ENCODE data around the gene TNNC2.

- TF ChIP-seq EZH2 (IDR thresholded peaks at IDR 0.05; ENCODE audit: insufficient read depth, poor library complexity, severe bottlenecking) (no peak), EZH2phosphoT487 (IDR thresholded peaks at IDR 0.05; ENCODE audit: insufficient read depth, low read depth) (no peak)
Observed at GRCh38 chr20:45848969-45849582, 22.0 kb upstream of the TNNC2 start.

All from GM23248 (cell line).